GM18951 (cell line): ENCODE results near the gene JAZF1.

ENCODE experiments used
- POLR2A ChIP-seq: IDR thresholded peaks from 4 replicates; pipeline ENCODE4 v1.6.1; 2011; ENCODE audit warnings: mild to moderate bottlenecking; ENCODE audit not compliant: insufficient read length, insufficient read depth; ENCODE audit errors: extremely low read depth
- in situ Hi-C: fragments of 300-500 bp; cut with MboI; formaldehyde crosslinking; loops from one replicate; pipeline ENCODE4 v1.12.0; 2022; ENCODE audit warnings: low sequenced_read_pairs, mixed read lengths, inconsistent platforms; ENCODE audit not compliant: unreplicated experiment

The JAZF1 gene

GRCh38 chr7:28202222-28202621, 21.6 kb upstream of the JAZF1 start:
- TF ChIP-seq POLR2A = no peak
- in situ Hi-C loops = no loop called here

- in situ Hi-C loops = no loop called here
- no peak for TF ChIP-seq POLR2A
Measured at GRCh38 chr7:28201131-28201530, 20.5 kb upstream of the JAZF1 start.

GRCh38 chr7:28200598-28200997, 20.0 kb upstream of the JAZF1 start:
- in situ Hi-C loops = no loop called here
- no peak for TF ChIP-seq POLR2A

- TF ChIP-seq POLR2A = no peak
- in situ Hi-C loops = no loop called here
Measured at GRCh38 chr7:28199021-28199510, 18.5 kb upstream of the JAZF1 start.

- in situ Hi-C loops = no loop called here
- no peak for TF ChIP-seq POLR2A
Measured at GRCh38 chr7:28195910-28196620, 15.5 kb upstream of the JAZF1 start.

GRCh38 chr7:28192786-28193585, 12.4 kb upstream of the JAZF1 start:
- in situ Hi-C loops = no loop called here
- no peak for TF ChIP-seq POLR2A

- TF ChIP-seq POLR2A = no peak
- in situ Hi-C loops = no loop called here
Measured at GRCh38 chr7:28191751-28192150, 11.2 kb upstream of the JAZF1 start.

GRCh38 chr7:28191184-28191583, 10.6 kb upstream of the JAZF1 start:
- TF ChIP-seq POLR2A = no peak
- in situ Hi-C loops = no loop called here

GRCh38 chr7:28190077-28190710, 9.6 kb upstream of the JAZF1 start:
- TF ChIP-seq POLR2A = no peak
- in situ Hi-C loops = no loop called here

- in situ Hi-C loops = no loop called here
- no peak for TF ChIP-seq POLR2A
Measured at GRCh38 chr7:28187012-28187411, 6.4 kb upstream of the JAZF1 start.

- no peak for TF ChIP-seq POLR2A
- in situ Hi-C loops = no loop called here
Measured at GRCh38 chr7:28183627-28184026, 3.0 kb upstream of the JAZF1 start.

GRCh38 chr7:28182071-28182471, 1.5 kb upstream of the JAZF1 start:
- in situ Hi-C loops = no loop called here
- TF ChIP-seq POLR2A = no peak

GRCh38 chr7:28181416-28181815, 821 bp upstream of the JAZF1 start:
- no peak for TF ChIP-seq POLR2A
- in situ Hi-C loops = no loop called here
